Measurements from ENCODE around the gene NEXMIF.
"Not testable (repeated sequence)": the region's sequence is repeated elsewhere in the genome, so short reads cannot be mapped to it uniquely, and the experiment has no call there.

NEXMIF gene

DNA sequence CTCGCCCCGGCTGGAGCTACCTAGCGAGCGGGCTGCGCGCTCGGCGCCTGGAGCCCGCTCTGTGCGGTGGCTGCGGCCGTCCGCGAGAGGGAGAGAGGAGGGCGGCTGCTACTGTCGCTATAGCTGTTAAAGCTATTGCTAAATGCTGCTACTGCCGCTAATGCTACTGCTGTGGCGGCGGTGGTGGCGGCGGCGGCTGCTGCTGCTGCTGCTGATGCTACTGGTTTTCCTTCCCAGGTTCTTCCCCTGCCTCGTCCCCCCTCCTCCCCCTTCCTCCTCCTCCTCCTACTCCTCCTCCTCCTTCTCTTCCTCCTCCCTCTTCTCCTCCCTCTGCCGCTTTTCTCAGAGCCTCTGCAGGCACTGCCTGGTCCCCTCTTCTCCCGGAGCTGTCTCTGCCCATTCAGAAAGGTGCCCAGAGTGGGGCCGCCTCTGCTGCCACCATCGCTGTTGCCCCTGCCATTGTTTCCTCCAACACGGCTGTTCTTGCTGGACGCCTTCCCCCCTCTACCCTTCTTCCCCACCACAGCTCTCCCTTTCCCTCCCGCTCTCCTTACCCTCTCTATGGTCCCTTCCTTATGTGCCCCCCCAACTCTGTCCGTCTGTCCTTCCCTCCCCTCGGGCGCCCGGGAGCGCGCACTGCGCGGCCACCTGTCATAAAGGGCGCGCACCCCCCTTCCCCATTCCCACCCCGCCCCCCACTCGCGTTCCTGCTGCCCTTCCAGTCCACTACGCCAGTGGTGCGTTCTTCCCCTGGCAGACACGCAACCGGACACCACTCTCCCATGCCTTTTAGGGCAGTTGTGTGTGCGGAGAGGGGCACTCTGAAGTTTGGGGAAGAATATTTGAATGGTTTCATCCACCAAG lies at the start of gene NEXMIF:
Gene NEXMIF, minus strand, starts transcription at position 228 of the 864 bp plus-strand sequence.
- FAIRE-seq, result no peak
- DNase-seq (ENCODE audit: low spot score), result no peak

GRCh38 chrX:74961962-74962361 lies 36.7 kb upstream of the NEXMIF start:
- not testable (repeated sequence) for DNase-seq (ENCODE audit: low spot score); FAIRE-seq

DNA sequence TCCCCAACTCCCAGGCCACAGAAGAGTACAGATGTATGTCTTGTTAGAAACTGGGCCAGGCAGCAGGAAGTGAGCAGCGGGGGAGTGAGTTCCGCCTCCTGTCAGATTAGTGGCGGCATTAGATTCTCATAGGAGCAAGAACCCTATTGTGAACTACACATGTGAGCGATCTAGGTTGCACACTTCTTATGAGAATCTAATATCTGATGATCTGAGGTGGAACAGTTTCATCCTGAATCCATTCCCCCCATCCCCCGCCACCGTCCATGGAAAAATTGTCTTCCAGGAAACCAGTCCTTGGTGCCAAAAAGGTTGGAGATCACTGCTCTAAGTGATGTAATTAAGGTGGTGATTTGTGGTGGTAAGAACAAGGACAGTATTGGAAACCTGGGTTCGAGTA lies 24.5 kb upstream of the NEXMIF start:
- FAIRE-seq (no peak), DNase-seq (ENCODE audit: low spot score) (no peak)

DNA sequence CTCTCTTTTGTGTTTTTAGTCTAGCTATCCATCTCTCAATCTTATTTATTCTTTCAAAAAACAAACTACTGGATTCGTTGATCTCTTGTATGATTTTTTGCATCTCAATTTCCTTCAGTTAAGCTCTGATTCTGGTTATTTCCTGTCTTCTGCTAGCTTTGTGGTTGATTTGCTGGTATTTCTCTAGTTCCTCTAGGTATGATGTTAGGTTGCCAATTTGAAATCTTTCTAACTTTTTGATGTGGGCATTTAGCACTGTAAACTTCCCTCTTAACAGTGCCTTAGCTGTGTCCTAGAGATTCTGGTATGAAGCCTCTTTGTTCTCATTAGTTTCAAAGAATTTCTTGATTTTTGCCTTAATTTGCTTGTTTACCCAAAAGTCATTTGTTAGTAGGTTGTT lies 15.2 kb upstream of the NEXMIF start:
- no peak for FAIRE-seq
- DNase-seq (ENCODE audit: low spot score), result no peak

GRCh38 chrX:74931214-74931613 lies 6.0 kb upstream of the NEXMIF start:
- DNase-seq (ENCODE audit: low spot score) (no peak), FAIRE-seq (no peak)

DNA sequence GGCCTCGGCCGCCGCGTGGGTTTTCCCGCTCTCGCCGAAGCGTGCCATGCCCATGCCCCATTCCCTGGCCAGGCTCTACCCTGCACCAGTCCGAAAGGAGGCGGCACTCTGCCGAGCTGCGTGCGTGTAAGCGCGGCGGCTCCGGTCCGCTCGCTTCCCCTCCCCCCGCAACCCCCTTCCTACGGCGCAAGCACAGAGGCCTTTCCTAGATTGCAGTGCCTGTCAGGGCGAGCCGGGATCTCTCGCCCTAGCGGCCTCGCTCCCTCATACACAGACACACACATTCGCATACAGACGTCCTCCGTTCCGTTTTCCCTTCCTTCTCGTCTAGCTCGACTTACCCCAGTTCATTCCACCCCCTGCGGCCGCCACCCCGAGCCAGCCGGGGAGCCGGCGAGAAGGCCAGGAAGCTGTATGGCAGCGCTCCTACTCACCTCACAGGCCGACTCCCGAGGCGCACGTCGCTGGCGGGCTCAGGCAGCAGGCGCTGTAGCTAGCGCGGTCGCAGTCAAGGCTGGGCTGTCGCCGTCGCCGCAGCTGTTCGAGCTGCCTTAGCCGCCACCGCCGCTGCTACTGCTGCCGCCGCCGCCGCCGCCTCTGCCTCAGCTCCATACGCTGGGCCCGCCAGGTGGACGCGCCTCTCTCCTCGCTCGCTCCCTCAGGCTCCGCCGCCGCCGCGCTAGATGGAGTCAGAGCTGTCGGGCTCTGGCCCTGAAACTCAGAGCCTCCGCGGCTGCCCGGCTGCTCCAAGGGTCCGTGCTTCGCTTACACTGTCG lies 615 bp downstream of the NEXMIF start:
- FAIRE-seq, result no peak
- no peak for DNase-seq (ENCODE audit: low spot score)

DNA sequence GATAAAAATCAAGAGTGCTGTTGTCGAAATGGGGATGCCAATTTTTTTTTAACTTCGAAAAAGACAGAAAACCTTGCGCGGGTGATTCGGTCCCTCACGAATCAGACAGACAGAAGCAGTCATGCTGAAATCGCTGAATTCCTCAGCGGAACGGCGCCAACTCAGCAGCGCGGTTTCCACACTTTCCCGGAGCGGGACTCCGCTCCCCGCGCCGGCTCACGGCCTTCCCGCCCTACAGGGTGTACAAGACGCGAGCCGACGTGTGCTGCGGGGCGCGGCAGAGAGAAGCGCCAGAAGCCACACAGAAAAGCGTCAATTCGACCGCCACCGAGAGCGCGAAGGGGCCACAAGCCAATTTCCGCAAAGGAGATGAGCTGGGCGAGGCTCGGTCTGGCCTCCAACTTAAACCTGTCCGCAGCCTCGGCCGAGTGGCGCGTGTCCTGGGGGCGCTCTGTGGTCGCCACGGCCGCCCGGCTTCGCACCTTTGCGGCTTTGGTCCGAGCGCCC lies 1.3 kb downstream of the NEXMIF start:
- FAIRE-seq, result no peak
- no peak for DNase-seq (ENCODE audit: low spot score)

- DNase-seq (ENCODE audit: low spot score) (no peak), FAIRE-seq (no peak)
Observed at GRCh38 chrX:74922922-74923543, 2.2 kb downstream of the NEXMIF start.

DNA sequence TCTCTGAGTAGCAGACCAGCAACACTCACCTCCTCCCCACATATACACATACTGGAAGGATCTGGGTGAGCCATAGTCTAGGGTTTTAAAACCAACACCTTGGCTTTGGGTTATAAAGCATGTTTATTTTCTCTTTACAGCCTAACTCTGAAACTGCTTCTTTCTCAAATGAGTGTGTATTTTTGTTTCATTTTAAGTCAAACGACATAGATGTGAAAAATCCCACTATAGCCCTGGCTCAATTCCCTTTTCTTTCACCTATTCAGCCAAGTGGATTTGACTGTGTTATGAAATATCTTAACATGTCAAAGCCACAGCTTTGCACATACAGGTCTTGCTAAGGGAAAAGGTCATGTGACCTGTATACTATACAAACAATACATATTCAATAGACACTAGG lies 13.8 kb downstream of the NEXMIF start:
- DNase-seq (ENCODE audit: low spot score), result no peak
- FAIRE-seq, result no peak

DNA sequence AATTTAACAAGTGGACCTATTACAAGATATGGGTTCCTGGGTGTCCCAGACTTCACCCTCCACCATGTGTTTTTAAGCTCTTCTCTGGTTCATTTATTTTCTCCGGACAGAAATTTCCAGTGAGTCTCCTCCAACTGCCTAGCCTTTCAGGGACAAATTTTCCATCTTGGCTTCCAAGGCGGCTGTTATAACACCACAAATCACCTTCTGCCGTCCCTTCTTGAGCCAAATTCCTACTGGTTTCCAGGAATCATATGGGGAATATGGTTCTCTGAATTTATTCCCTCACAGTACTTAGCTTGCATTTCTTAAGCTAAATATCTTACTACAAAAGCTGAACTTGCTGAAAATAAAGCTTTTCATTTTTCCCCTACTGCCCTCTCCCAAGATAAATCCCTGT lies 18.8 kb downstream of the NEXMIF start:
- no peak for DNase-seq (ENCODE audit: low spot score)
- FAIRE-seq, result no peak

GRCh38 chrX:74902806-74903205 lies 22.4 kb downstream of the NEXMIF start:
- DNase-seq (ENCODE audit: low spot score) (no peak), FAIRE-seq (no peak)

DNA sequence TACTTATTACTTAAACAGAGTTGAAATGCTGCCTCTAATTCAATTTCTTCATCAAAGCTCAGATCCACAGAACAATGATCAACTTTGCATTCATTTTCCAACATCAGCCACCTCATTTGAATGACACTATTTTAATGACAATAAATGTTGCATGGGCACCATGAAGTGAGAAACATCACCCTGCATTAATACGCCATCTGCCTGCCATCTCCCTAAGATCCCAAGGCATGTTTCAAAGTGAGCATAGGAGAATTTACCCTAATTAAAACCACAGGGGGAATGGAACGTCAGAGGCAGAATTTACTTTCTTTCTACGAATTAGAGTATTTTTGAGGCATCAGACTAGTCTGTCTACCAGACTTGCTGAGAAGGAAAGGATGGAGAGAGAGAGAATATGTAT lies 32.7 kb downstream of the NEXMIF start:
- FAIRE-seq (no peak), DNase-seq (ENCODE audit: low spot score) (no peak)

GRCh38 chrX:74890676-74891430 lies 34.4 kb downstream of the NEXMIF start:
- FAIRE-seq (no peak), DNase-seq (ENCODE audit: low spot score) (no peak)

GRCh38 chrX:74882383-74882782 lies 42.9 kb downstream of the NEXMIF start:
- DNase-seq (ENCODE audit: low spot score); FAIRE-seq: not testable (repeated sequence)

DNA sequence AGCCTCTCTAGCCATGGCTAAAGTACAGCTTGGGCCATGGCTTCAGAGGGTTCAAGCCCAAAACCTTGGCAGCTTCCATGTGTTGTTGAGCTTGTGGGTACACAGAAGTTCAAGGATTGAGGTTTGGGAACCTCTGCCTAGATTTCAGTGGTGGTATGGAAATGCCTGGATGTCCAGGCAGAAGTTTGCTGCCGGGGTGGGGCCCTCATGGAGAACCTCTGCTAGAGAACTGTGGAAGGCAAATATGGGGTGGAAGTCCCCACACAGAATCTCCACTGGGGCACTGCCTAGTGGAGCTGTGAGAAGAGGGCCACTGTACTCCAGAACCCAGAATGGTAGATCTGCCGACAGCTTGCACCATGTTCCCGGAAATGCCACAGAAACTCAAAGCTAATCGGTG lies 59.5 kb downstream of the NEXMIF start:
- FAIRE-seq (no peak), DNase-seq (ENCODE audit: low spot score) (no peak)

DNA sequence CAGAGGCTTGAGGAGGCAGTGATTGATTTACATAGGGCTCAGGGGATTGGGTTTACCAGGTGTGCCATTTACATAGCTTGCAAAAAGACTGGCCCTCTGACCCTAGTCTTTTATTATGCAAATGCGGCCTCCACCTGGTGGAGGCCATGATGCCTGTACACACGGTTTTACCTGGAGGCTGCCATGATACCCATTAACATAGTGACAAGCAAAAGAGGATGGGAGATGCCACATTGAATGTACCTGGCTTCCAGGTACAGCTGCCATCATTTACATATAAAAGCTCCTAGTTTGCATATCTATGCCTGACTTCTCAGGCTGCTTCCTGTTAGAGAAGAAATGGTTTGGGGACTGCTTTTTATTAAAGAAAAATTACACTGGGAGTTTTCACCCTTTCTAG lies 72.0 kb downstream of the NEXMIF start:
- DNase-seq (ENCODE audit: low spot score) (no peak), FAIRE-seq (no peak)

- no peak for DNase-seq (ENCODE audit: low spot score)
- FAIRE-seq, result no peak
Observed at GRCh38 chrX:74835566-74835965, 89.7 kb downstream of the NEXMIF start.

- not testable (repeated sequence) for DNase-seq (ENCODE audit: low spot score); FAIRE-seq
Observed at GRCh38 chrX:74819797-74820196, 105.5 kb downstream of the NEXMIF start.

GRCh38 chrX:74814681-74815080 lies 110.6 kb downstream of the NEXMIF start:
- no peak for FAIRE-seq
- no peak for DNase-seq (ENCODE audit: low spot score)

DNA sequence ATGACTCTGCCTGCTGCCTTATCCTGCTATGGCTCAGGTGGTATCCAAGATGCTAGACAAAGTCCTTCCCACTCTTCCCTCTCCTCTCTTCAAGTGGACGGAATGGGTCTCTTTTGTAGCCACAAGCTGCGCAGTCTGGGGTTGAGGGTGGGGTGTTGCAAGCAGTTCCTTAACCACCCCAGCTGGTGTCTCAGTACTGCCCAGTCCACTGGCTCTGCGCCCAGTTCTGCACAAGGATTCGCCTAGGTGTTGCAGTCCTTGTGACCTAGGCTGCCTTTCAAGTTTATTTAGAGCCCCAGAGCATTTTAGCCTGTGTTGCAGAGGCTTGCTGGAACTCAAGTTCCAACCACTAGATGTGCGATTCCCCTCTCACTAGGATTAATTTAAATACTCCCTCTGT lies 120.7 kb downstream of the NEXMIF start:
- no peak for DNase-seq (ENCODE audit: low spot score)

DNA sequence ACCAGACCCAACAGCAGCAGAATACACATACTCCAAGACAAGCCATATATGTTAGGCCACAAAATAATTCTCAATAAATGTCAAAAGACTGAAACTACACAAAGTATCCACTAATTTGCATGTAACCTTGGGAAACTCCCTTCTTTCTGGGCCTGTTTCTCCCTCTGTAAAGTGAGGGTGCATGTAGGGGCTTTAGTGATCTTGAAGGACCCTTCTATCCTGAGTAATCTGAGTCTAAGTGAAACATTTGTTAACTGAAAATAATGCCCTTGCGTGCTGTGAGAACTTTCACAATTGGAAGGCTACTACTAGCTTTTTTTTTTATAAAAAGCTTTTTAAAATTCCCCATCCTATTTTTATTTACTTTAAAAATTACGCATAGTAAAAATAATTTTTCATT lies 125.2 kb downstream of the NEXMIF start:
- DNase-seq (ENCODE audit: low spot score) (no peak), FAIRE-seq (no peak)

More for the DNA sequence above, 120.7 kb downstream of the NEXMIF start:
- no peak for FAIRE-seq

All from RCC 7860 (cell line).